HG03108 (cell line): ENCODE measurements around the gene CFAP65.

ENCODE experiments used
- ATAC-seq: cut with Tn5 transposase; IDR thresholded peaks from one replicate; pipeline ENCODE4 v1.9.1; 2021; ENCODE audit warnings: moderate library complexity; ENCODE audit not compliant: unreplicated experiment

CFAP65 gene

GRCh38 chr2:219060821-219061791, 19.8 kb upstream of the CFAP65 start, which contains the start of gene IHH:
TSS of gene IHH (minus strand) at chr2:219060921. CDS start at chr2:219060467, 454 bp downstream.
- ATAC-seq, result no peak

DNA sequence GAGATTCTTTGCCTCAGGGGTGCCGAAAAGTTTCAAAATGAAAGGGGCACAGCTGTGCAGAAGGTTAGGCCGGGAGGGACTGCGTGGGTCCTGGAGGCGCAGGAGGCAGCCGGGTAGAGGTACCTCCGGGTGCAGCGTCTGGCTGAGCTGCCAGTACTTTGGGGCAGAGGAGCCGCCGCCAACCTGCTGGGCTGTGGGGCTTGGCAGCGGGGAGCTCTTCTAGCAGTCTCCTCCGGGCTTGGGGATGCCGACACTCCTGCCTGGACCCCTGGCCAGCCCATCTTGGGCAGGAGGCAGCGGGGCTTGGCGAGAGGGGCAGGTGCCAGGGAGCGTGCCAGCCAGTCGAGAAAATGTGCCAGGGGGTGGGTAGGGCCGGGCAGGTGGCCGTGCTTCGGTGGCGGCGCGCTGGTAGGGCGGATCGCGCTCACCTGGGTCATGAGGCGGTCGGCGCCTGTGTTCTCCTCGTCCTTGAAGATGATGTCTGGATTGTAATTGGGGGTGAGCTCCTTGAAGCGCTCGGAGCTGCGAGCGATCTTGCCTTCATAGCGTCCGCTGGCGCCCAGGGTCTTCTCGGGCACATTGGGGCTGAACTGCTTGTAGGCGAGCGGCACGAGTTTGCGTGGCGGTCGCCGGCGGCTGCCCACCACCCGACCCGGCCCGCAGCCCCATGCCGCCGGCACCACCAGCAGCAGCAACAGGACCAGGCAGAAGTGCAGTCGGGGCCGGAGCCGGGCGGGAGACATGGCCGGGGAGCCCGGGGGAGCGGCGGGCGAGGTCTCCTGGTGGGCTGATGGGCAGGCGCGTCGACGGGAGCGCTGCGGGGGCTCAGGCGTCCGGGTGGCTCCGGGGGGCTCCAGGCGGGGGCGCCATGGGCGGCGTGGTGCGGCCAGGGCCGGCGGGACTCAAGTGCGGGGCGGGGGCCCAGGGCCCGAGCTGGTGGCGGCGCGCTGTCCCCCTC, 18.7 kb upstream of the CFAP65 start:
- no peak for ATAC-seq

- ATAC-seq, result no peak
Observed at GRCh38 chr2:219059375-219059724, 18.0 kb upstream of the CFAP65 start.

GRCh38 chr2:219058541-219059374, 17.4 kb upstream of the CFAP65 start:
- no peak for ATAC-seq

DNA sequence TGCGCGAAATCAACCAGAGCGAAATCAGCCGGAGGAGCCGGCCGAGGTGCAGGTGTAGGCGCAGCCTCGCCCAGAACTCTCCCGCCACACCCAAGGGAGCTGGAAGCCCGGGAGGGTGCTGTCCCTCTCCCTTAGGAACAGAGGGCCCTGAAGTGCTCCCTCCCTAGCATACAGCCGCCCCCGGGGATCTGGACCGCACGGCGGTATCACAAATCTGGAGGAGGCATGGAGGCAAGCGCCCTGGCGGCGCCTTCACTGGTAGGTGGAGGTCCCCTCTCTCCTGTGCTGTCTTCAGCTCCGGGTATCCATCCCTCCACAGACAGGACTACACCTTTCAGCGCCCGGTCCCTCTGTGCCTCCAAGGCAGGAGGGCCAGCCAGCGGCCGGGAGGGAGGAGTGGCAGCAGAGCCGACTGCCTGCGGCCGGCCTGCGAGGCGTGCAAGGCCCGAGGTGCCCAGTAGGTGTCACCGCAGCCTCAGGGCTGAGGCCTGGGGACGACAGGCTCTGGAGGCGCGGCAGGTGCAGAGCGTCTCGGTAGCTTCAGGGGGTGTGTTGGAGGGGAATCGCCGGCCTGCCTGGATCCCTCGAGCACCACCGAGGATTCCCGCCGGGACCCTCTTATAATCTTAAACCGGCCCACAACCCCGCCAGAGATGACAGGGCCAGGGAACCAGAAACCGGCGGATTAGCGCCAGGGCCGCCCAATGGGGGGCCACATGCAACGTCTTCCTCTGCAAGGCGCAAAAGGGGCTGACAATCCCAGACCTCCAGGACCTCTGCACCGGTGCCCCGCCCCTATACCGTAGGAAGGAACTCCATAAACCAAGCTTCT, 16.6 kb upstream of the CFAP65 start:
- peak; percentile 94 for ATAC-seq

GRCh38 chr2:219056896-219057708, 15.8 kb upstream of the CFAP65 start:
- no peak for ATAC-seq

- ATAC-seq, result no peak
Observed at GRCh38 chr2:219056176-219056895, 15.0 kb upstream of the CFAP65 start.

DNA sequence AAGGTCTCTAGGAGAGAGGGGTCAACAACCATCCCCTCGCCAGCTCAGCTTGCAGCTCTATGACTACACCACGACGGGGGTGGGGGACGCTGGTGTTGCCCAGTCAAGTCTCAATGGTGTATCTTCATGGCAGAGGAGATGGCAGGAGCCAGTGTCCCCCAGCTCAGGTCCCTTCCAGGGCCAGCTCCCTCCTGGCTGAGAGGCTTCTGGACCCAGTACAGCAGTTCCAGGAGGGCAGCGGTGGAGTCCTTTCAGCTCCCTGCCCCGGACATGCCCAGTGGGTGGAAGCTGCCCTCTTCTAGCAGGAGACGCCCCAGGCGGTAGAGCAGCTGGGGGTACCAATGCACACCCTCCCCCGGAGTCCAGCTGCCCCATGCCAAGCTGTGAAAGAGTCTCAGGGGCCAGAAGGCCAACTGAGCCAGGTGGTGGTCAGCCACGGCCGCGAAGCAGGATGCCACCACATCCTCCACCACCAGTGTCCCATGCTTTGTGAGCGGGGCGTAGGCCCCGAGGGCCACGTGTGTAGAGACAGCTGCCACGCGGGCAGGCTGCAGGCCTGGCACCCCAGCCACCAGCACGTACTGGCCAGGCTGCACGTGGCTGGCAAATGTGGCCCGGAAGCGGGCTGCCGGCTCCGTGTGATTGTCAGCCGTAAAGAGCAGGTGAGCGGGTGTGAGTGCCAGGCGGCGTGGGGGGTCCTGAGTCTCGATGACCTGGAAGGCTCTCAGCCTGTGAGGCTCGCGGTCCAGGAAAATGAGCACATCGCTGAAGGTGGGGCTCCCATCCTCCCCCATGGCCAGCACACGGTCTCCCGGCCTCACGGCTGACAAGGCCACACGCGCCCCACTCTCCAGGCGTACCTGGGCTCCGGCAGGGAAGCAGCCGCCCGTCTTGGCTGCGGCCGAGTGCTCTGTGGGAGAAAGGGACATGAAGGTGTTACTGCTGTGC, 13.9 kb upstream of the CFAP65 start:
- no peak for ATAC-seq

DNA sequence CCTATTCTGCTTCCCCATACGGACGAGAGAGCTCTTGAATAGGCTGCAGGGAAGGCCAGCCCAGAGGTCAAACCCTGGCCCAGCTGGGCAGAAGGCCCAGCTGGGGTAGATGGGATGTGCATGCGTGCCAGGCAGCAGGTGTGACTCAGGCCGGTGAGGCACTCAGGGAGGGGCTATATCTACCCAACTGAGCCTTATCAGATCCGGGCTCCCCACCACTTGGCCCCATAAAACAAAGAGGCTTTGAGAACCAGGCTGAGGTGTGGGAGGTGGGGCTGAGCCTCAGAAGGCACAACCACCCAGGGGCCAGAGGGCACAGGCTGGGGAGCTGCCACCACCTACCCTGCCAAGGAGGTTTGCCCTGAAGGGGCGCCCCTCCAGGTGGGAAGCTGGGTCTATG, 8.0 kb upstream of the CFAP65 start:
- no peak for ATAC-seq

DNA sequence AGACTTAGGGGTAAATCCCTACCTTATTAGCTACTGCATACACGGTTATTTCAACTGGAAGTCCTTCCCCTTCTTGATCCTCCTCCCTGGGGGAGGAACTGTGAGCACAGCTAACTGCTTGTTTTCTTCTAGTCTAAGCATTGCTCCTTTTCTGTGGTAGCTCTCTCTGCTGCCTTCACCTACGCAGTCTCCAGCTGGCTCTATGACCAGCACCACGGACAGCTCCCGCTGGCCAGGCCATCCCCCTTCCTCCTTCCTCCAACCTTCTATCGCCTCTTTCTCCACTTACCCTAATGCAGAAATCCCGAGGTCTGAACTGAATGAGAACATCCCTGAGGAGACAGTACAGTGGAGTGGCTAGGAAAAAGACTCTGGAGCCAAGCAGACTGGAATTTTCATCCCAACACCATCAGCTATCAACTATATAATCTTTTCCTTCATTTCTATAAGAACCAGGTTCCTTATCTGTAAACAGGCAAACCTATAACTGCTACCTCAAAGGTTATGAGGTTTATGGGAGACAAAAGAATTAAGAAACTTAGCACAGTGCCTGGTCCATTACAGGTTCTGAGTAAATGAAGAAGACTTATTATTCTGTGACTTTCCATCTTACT, 4.7 kb upstream of the CFAP65 start:
- no peak for ATAC-seq

DNA sequence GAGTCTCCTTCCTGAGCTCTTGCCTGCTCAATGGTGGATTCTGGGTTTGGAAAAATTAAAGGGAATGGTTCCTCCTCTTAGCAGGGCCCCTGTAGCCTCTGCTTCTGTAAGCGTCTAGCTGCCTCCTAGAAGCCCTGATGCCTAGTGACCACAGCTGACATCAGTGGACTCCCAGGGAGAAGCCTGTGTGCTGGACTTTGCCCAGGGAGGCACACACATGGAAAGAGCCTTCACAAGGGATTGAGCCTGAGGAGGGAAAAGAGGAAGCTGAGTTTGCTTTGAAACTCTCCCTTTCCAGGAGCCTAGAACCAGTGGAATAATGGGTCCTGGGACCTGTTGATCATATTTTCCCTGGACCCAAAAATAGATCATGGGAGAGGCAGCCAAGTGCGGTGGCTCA, 1.4 kb upstream of the CFAP65 start:
- ATAC-seq, result no peak

- ATAC-seq, result no peak
Observed at GRCh38 chr2:219042157-219042556, 841 bp upstream of the CFAP65 start.

GRCh38 chr2:219038600-219038999, 2.7 kb downstream of the CFAP65 start:
- no peak for ATAC-seq

DNA sequence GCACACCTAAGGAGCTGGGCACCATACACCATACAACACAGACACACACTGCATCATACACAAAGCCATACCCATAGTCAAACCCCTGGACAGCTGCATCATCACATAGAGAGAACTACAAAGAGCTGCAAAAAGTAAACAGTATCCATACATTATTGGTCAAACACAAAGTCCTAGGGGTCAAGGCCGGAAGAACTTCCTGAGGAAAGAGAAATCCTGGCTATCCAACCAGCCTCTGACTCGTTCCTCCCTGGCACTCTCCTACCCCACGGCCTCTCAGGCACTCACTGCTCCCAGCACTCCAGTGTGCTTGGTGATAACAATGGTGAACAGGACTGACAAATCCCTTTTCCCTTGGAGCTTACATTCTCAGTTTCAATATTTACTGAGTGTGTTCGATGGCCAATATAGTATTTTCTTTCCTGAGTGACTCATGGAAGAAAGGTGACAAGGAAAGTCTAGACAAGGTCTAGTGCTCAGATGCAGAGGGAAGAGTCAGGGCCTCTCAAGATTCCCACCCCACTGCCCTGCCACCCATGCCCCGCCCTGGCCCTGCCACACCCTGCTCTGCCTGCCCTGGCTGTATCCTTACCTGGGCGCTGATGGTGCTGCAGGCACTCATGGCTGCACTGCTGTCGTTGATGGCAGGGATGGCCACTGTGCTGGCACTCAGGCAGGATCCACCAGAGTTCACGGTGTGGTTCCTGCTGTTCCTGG, 3.4 kb downstream of the CFAP65 start:
- no peak for ATAC-seq

DNA sequence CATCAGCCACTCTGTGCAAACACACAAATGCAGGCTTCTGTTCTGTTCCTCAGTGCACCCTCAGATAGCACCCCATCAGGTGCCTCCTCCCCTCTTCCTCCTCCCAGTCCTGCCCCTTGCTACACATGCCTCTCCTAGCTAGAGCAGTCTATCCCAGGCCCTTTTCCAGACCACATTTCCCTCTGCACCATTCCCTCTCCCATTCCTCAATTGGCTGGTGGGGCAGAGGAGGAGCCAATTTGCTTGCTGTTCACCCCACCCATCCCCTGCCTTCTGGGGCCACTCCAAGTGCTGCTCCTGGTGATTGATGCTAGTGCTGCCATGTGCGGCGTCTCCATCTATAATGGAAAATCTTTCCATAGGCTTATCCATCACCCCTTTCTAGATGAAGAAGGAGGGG, 5.4 kb downstream of the CFAP65 start:
- ATAC-seq, result no peak

- ATAC-seq, result no peak
Observed at GRCh38 chr2:219034823-219035222, 6.5 kb downstream of the CFAP65 start.
